Testis (tissue), 3 donors: ENCODE data around the gene BTRC. TPM values are rescaled to one million over a fixed set of nuclear protein-coding genes. Genes with fewer than 3 reads are reported as not detected.

Experiments used
- DNase-seq: peaks from one replicate; pipeline ENCODE4 v3.0.0-alpha.2; 2019
- H3K27ac ChIP-seq, 2 donors: fragments of 200-600 bp; sonication (generic); one replicate each; pipeline ENCODE4 v1.5.1; 2019
- H3K27me3 ChIP-seq: fragments of 200-600 bp; sonication (generic); one replicate; pipeline ENCODE4 v1.5.1; 2019
- H3K36me3 ChIP-seq: fragments of 200-600 bp; sonication (generic); one replicate; pipeline ENCODE4 v1.5.1; 2017; ENCODE audit warnings: low read depth; ENCODE audit errors: missing control alignments
- H3K4me1 ChIP-seq: fragments of 200-600 bp; sonication (generic); one replicate; pipeline ENCODE4 v1.5.1; 2019
- H3K4me3 ChIP-seq, 2 donors: fragments of 200-600 bp; sonication (generic); one replicate each; pipeline ENCODE4 v1.5.1; 2017 to 2019
- H3K9me3 ChIP-seq: fragments of 200-600 bp; sonication (generic); one replicate; pipeline ENCODE4 v1.5.1; 2017
- POLR2A ChIP-seq: fragments of 450-650 bp; IDR thresholded peaks from one replicate; pipeline ENCODE4 v1.6.1; 2017; ENCODE audit warnings: antibody characterized with exemption, mild to moderate bottlenecking, moderate library complexity
- WGBS, 2 donors: methylation state at CpG; one replicate each; pipeline ENCODE4 v1.1.5; 2018; 5-methylcytosine and 5-hydroxymethylcytosine counted together
- intact Hi-C: fragments of 100-400 bp; cut with DNase I; formaldehyde crosslinking; loops from one replicate; pipeline ENCODE4 v1.15.1; 2023; ENCODE audit warnings: low total_unique reads
- polyA plus RNA-seq: library from polyadenylated mRNA; stranded (reverse); fragments of 350-450 nt; fragmentation: Illumina TruSeq; extraction: RNeasy Lipid Tissue Mini Kit (QIAGEN cat#74804); gene quantifications from one replicate; pipeline ENCODE4 v1.2.3, GENCODE V29; 2014; ENCODE audit warnings: low read depth, low replicate concordance; ENCODE audit not compliant: insufficient read depth
- total RNA-seq, 2 donors: library from RNA; depleted of rRNA; stranded (reverse); fragments of >200 nt; gene quantifications; one replicate each; pipeline ENCODE4 v1.2.3, GENCODE V29; 2016
- TF ChIP-seq, protein P1 (sequence below), 3 experiments: fragments of 450-650 bp in 2 of 3; fragments of 200-600 bp in 1 of 3; sonication (generic) in 1 of 3; IDR thresholded peaks; one replicate each; pipeline ENCODE4 v1.5.1; 2016 to 2019; ENCODE audit warnings: antibody characterized with exemption in 3 of 3, mild to moderate bottlenecking in 2 of 3, moderate library complexity in 1 of 3

Gene BTRC
- total and polyA plus RNA-seq, 3 donors from 2014 or later = 40.0 to 43.8 (median 41.0) TPM

DNA sequence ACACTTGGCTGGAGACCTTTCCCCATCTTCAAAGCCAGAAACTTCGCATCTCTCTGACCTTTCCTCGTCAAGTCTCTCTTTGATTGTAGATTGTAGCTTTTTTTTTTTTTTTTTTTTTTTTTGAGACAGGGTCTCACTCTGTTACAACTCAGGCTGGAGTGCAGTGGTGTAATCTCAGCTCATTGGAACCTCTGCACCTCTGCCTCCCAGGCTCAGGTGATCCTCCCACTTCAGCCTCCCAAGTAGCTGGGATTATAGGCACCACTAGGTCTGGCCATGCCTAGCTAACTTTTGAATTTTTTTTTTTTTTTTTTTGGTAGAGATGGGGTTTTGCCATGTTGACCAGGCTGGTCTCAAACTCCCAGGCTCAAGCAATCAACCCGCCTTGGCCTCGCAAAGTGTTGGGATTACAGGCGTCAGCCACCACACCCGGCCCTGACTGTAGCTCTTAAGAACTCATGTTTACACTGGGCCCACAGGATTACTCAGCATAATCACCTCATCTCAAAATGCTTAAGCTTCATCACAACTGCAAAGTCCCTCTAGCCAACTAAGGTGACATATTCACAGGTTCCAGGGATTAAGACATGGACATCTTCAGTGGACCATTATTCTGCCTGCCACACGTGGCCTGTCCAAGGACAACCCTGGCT, 222.4 kb downstream of the BTRC start:
- 92 to 95% methylated on average over 6 to 7 of the region's 7 CpGs for WGBS, 2 donors
- Histone ChIP-seq H3K36me3 (no peaks in the 10 kb centered on the region), H3K4me3 (no peak overlapping the region), H3K9me3 (no peaks in the 10 kb centered on the region), H3K27me3 (no peaks in the 10 kb centered on the region), H3K27ac (no peak overlapping the region), H3K4me1 (no peaks in the 10 kb centered on the region)
- intact Hi-C loops = no loop called here
- no peak for DNase-seq
- TF ChIP-seq, protein P1, sequence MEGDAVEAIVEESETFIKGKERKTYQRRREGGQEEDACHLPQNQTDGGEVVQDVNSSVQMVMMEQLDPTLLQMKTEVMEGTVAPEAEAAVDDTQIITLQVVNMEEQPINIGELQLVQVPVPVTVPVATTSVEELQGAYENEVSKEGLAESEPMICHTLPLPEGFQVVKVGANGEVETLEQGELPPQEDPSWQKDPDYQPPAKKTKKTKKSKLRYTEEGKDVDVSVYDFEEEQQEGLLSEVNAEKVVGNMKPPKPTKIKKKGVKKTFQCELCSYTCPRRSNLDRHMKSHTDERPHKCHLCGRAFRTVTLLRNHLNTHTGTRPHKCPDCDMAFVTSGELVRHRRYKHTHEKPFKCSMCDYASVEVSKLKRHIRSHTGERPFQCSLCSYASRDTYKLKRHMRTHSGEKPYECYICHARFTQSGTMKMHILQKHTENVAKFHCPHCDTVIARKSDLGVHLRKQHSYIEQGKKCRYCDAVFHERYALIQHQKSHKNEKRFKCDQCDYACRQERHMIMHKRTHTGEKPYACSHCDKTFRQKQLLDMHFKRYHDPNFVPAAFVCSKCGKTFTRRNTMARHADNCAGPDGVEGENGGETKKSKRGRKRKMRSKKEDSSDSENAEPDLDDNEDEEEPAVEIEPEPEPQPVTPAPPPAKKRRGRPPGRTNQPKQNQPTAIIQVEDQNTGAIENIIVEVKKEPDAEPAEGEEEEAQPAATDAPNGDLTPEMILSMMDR (IDR thresholded peaks at IDR 0.05) = no peak
- no peak for TF ChIP-seq POLR2A

DNA sequence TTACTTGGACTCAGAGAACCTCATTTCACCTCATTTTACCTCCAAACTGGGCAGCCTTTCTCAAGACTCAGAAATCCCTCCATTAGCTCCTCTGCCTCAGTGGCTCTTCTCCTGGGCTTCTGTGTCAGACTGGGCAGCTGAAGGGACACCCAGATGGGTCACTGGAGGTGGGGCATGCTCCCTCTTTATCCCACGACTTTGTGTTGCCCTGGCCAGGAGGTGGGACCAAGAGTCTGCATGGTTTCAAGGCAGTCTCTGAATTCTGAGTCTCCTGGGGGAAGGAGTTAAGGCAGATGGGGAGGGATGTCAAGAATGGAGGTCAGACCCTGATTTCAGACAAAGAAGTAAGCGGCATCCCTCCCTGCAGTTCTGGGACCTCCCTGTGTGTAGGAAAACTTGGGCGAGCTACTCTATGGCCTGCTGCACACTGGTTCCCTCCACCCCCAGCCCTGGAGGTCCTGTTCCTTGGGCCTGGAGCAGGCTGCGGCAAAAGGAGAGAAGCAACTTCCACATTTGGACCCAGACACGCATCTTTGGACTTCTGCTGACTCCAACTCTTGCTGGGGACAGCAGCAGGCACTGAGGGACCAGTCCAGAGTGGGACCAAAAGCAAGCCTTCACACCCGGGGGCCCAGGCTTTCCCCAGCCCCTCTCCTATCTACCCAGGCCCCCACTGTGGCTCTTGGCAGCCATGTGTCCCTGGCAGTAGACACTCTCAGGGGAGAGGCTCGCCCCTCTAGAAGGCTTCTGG, 223.3 kb downstream of the BTRC start:
- no peaks in the 10 kb centered on the region for H3K4me1 ChIP-seq
- no peak for DNase-seq
- no peaks in the 10 kb centered on the region for H3K36me3 ChIP-seq
- H3K4me3 ChIP-seq = no peak overlapping the region
- intact Hi-C loops = no loop called here
- no peaks in the 10 kb centered on the region for H3K27me3 ChIP-seq
- WGBS, 2 donors = 90 to 93% methylated on average over 4 to 7 of the region's 7 CpGs
- H3K27ac ChIP-seq = no peak overlapping the region
- TF ChIP-seq, protein P1 (IDR thresholded peaks at IDR 0.05) = no peak
- no peak for TF ChIP-seq POLR2A
- H3K9me3 ChIP-seq = no peaks in the 10 kb centered on the region

DNA sequence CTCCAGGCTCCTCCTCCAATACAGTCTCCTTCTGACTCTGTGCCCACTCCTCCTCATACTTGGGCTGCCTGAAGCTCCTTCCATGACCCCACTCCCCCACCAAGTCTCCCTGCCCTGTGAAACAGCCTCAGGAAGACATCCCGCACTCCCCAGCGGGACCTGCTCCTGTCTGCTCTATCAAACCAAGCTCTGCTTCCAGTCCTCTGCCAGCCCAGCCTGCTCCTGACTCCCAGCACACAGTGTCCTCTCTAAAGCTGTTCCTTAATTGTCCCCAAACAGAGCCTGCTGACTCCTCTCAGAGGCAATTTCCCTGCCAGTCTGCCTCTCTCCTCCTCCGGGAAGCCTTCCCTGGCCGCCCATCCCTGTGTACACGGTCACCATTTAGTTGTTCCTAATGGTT, 224.2 kb downstream of the BTRC start:
- no peak for TF ChIP-seq POLR2A
- TF ChIP-seq, protein P1 (IDR thresholded peaks at IDR 0.05) = no peak
- Histone ChIP-seq H3K4me3 (no peak overlapping the region), H3K36me3 (no peaks in the 10 kb centered on the region), H3K27ac (no peak overlapping the region), H3K9me3 (no peaks in the 10 kb centered on the region), H3K4me1 (no peaks in the 10 kb centered on the region), H3K27me3 (no peaks in the 10 kb centered on the region)
- DNase-seq = no peak
- intact Hi-C loops = no loop called here
- WGBS, 2 donors = 78 to 86% methylated on average over 5 of the region's 5 CpGs

DNA sequence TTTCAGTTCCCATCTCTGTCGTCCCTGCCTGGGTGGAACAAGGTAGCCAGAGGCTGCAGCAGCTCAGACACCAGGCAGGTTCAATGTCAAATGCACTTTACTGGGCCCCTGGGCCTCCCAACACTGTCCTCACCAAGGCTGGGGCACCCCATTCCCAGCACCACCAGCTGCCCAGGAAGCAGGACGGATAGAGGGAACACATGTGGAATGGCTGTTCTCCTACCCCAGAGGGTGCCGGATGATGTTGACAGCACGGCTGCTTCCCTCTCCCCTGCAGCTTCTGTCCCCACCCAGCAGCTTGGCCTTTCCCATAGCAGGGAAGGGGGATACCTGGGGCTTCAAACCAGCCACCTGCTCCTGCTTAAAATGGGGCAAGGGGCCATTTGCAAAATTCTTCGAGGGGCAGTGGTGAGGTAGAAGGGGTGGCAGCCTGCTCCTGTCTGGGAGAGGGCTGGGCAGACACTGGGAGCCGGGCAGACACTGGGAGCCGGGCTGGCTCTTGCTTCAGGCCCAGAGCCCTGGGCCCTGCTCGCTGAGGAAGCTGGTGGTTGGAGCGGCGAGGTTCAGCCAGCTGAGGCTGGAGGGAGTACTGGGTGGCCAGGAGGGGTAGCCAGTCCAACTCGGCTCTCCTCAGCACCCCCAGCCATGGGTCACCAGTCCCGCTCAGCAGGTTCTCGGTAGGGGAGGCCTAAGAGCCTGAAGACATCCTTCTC, 225.0 kb downstream of the BTRC start:
- 83 to 91% methylated on average over 10 to 13 of the region's 13 CpGs for WGBS, 2 donors
- Histone ChIP-seq H3K27ac (no peak overlapping the region), H3K9me3 (no peaks in the 10 kb centered on the region), H3K4me1 (no peaks in the 10 kb centered on the region), H3K4me3 (no peak overlapping the region), H3K36me3 (no peaks in the 10 kb centered on the region), H3K27me3 (no peaks in the 10 kb centered on the region)
- DNase-seq = no peak
- TF ChIP-seq, protein P1 (IDR thresholded peaks at IDR 0.05) = no peak
- no peak for TF ChIP-seq POLR2A
- intact Hi-C loops = no loop called here
